Measurements from ENCODE around the gene IGF1R. TPM values are rescaled to one million over a fixed set of nuclear protein-coding genes. Genes with fewer than 3 reads are reported as not detected.

Gene IGF1R
- total RNA-seq, 1 experiment from 2014 or later, result 51.6 TPM

GRCh38 chr15:98779463-98780071, 131.2 kb downstream of the IGF1R start:
- Histone ChIP-seq H3K4me1 (no peaks in the 10 kb centered on the region; the same call in none of the 2 replicates), H3K36me3 (ENCODE audit: control insufficient read depth, insufficient read depth, low read length) (no peaks in the 10 kb centered on the region), H3K4me3 (ENCODE audit: low read depth, low read length) (no peak overlapping the region), H3K27me3 (replicated peaks; ENCODE audit: control insufficient read depth, insufficient read depth, low read length) (no peaks in the 10 kb centered on the region), H3K9me3 (no peaks in the 10 kb centered on the region)
- TF ChIP-seq, protein P1, sequence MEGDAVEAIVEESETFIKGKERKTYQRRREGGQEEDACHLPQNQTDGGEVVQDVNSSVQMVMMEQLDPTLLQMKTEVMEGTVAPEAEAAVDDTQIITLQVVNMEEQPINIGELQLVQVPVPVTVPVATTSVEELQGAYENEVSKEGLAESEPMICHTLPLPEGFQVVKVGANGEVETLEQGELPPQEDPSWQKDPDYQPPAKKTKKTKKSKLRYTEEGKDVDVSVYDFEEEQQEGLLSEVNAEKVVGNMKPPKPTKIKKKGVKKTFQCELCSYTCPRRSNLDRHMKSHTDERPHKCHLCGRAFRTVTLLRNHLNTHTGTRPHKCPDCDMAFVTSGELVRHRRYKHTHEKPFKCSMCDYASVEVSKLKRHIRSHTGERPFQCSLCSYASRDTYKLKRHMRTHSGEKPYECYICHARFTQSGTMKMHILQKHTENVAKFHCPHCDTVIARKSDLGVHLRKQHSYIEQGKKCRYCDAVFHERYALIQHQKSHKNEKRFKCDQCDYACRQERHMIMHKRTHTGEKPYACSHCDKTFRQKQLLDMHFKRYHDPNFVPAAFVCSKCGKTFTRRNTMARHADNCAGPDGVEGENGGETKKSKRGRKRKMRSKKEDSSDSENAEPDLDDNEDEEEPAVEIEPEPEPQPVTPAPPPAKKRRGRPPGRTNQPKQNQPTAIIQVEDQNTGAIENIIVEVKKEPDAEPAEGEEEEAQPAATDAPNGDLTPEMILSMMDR (IDR thresholded peaks at IDR 0.05; ENCODE audit: insufficient read depth in 1 of 2, low read depth in 1 of 2, low read length in 1 of 2, severe bottlenecking in 1 of 2, unreplicated experiment in 1 of 2), result peak; percentile 81 to 87
- H3K4me1 Mint-ChIP-seq (ENCODE audit: low read depth, unreplicated experiment), result peaks cover 16% of the 10 kb centered on the region
- H3K4me3 Mint-ChIP-seq (ENCODE audit: unreplicated experiment), result no peak overlapping the region
- H3K27me3 Mint-ChIP-seq (ENCODE audit: insufficient read depth, unreplicated experiment), result no peaks in the 10 kb centered on the region
- CTCF ChIA-PET, result interaction anchor here (0.9 kb wide), 1 partner anchor 72 kb away, joined by 3 read pairs; no protein-coding TSS in a partner anchor
- peak overlapping the region; percentile 58 for H3K27ac Mint-ChIP-seq (ENCODE audit: unreplicated experiment)
- no peaks in the 10 kb centered on the region for H3K9me3 Mint-ChIP-seq (ENCODE audit: unreplicated experiment)
- DNase-seq, result peak; percentile 75 to 84
- H3K36me3 Mint-ChIP-seq (ENCODE audit: insufficient read depth, unreplicated experiment), result peaks cover 6% of the 10 kb centered on the region
- intact Hi-C loops (cut with micrococcal nuclease; ENCODE audit: unreplicated experiment), result loop anchor here (1.0 to 5.0 kb wide), 4 partner anchors 107 to 297 kb away; no protein-coding TSS in a partner anchor
- no TSS peak for BruUV-seq (replicated peaks)
- POLR2A ChIA-PET, result no interaction called here

- no TSS peak for BruUV-seq (replicated peaks)
- H3K36me3 Mint-ChIP-seq (ENCODE audit: insufficient read depth, unreplicated experiment), result peaks cover 6% of the 10 kb centered on the region
These were observed 133.5 kb downstream of the IGF1R start for GRCh38 chr15:98781838-98782237.

GRCh38 chr15:98782801-98783200, 134.5 kb downstream of the IGF1R start:
- Histone ChIP-seq H3K36me3 (ENCODE audit: control insufficient read depth, insufficient read depth, low read length) (no peaks in the 10 kb centered on the region), H3K4me1 (peaks cover 23% of the 10 kb centered on the region), H3K4me3 (ENCODE audit: low read depth, low read length) (no peak overlapping the region), H3K27me3 (replicated peaks; ENCODE audit: control insufficient read depth, insufficient read depth, low read length) (no peaks in the 10 kb centered on the region), H3K9me3 (no peaks in the 10 kb centered on the region)
- DNase-seq, result no peak
- H3K36me3 Mint-ChIP-seq (ENCODE audit: insufficient read depth, unreplicated experiment), result peaks cover 6% of the 10 kb centered on the region
- ChIA-PET POLR2A (no interaction called here), CTCF (no interaction called here)
- BruUV-seq (replicated peaks), result no TSS peak
- TF ChIP-seq, protein P1 (IDR thresholded peaks at IDR 0.05; ENCODE audit: insufficient read depth in 1 of 2, low read depth in 1 of 2, low read length in 1 of 2, severe bottlenecking in 1 of 2, unreplicated experiment in 1 of 2), result no peak
- no peak overlapping the region for H3K4me3 Mint-ChIP-seq (ENCODE audit: unreplicated experiment)
- no peaks in the 10 kb centered on the region for H3K9me3 Mint-ChIP-seq (ENCODE audit: unreplicated experiment)
- H3K27ac Mint-ChIP-seq (ENCODE audit: unreplicated experiment), result no peak overlapping the region
- no peaks in the 10 kb centered on the region for H3K27me3 Mint-ChIP-seq (ENCODE audit: insufficient read depth, unreplicated experiment)
- intact Hi-C loops (cut with micrococcal nuclease; ENCODE audit: unreplicated experiment), result loop anchor here (5.0 kb wide), 1 partner anchor 266 kb away; no protein-coding TSS in a partner anchor
- H3K4me1 Mint-ChIP-seq (ENCODE audit: low read depth, unreplicated experiment), result peaks cover 20% of the 10 kb centered on the region

More at GRCh38 chr15:98781838-98782237, 133.5 kb downstream of the IGF1R start:
- Mint-ChIP-seq H3K27me3 (ENCODE audit: insufficient read depth, unreplicated experiment) (no peaks in the 10 kb centered on the region), H3K27ac (ENCODE audit: unreplicated experiment) (no peak overlapping the region), H3K4me3 (ENCODE audit: unreplicated experiment) (no peak overlapping the region), H3K4me1 (ENCODE audit: low read depth, unreplicated experiment) (peaks cover 19% of the 10 kb centered on the region), H3K9me3 (ENCODE audit: unreplicated experiment) (no peaks in the 10 kb centered on the region)
- Histone ChIP-seq H3K36me3 (ENCODE audit: control insufficient read depth, insufficient read depth, low read length) (no peaks in the 10 kb centered on the region), H3K4me1 (peaks cover 22% of the 10 kb centered on the region), H3K4me3 (ENCODE audit: low read depth, low read length) (no peak overlapping the region), H3K27me3 (replicated peaks; ENCODE audit: control insufficient read depth, insufficient read depth, low read length) (no peaks in the 10 kb centered on the region), H3K9me3 (no peaks in the 10 kb centered on the region)
- intact Hi-C loops (cut with micrococcal nuclease; ENCODE audit: unreplicated experiment), result loop anchor here (5.0 kb wide), 1 partner anchor 265 kb away; no protein-coding TSS in a partner anchor
- DNase-seq, result no peak
- POLR2A ChIA-PET, result no interaction called here
- TF ChIP-seq, protein P1 (IDR thresholded peaks at IDR 0.05; ENCODE audit: insufficient read depth in 1 of 2, low read depth in 1 of 2, low read length in 1 of 2, severe bottlenecking in 1 of 2, unreplicated experiment in 1 of 2), result no peak
- CTCF ChIA-PET, result no interaction called here

Measured in Caco-2 (cell line).